ENCODE measurements around the gene CCSER1. TPM values are rescaled to one million over a fixed set of nuclear protein-coding genes. Genes with fewer than 3 reads are reported as not detected.

CCSER1 gene
- total RNA-seq, 6 donors from 2014 or later = 4.4 to 26.1 (median 13.8) TPM

GRCh38 chr4:90951037-90951436 is 823.8 kb downstream of the CCSER1 start:
- DNase-seq = peak in 1 of 2 donors; percentile 27

GRCh38 chr4:90958256-90958895 is 831.2 kb downstream of the CCSER1 start:
- no peaks in the 10 kb centered on the region for H3K4me1 ChIP-seq
- ATAC-seq (ENCODE audit: low FRiP score in 2 of 2) (no peak), DNase-seq (no peak)
- H3K27ac ChIP-seq = no peak overlapping the region
- H3K27me3 ChIP-seq = no peaks in the 10 kb centered on the region
- no peaks in the 10 kb centered on the region for H3K36me3 ChIP-seq
- no peaks in the 10 kb centered on the region for H3K9me3 ChIP-seq
- 42 to 64% methylated on average over 2 to 3 of the region's 3 CpGs for WGBS, 2 donors
- H3K4me3 ChIP-seq = no peak overlapping the region
- TF ChIP-seq EP300 (IDR thresholded peaks at IDR 0.05) (no peak), POLR2AphosphoS5 (IDR thresholded peaks at IDR 0.05) (no peak), POLR2A (IDR thresholded peaks at IDR 0.05) (no peak), CTCF (IDR thresholded peaks at IDR 0.05) (no peak)

More at GRCh38 chr4:90951037-90951436, 823.8 kb downstream of the CCSER1 start:
- Histone ChIP-seq H3K36me3 (no peaks in the 10 kb centered on the region), H3K9me3 (no peaks in the 10 kb centered on the region), H3K27me3 (no peaks in the 10 kb centered on the region), H3K4me3 (no peak overlapping the region), H3K4me1 (peaks cover 0 to 6% (median 0%) of the 10 kb centered on the region in 4 donors), H3K27ac (no peak overlapping the region)
- 55 to 63% methylated on average over 2 of the region's 2 CpGs for WGBS, 2 donors
- peak in 1 of 2 donors; percentile 29 for ATAC-seq (ENCODE audit: low FRiP score in 2 of 2)
- TF ChIP-seq POLR2A (IDR thresholded peaks at IDR 0.05) (no peak), CTCF (IDR thresholded peaks at IDR 0.05) (no peak), EP300 (IDR thresholded peaks at IDR 0.05) (no peak), POLR2AphosphoS5 (IDR thresholded peaks at IDR 0.05) (no peak)

GRCh38 chr4:90960433-90960832 is 833.2 kb downstream of the CCSER1 start:
- Histone ChIP-seq H3K4me3 (no peak overlapping the region), H3K36me3 (no peaks in the 10 kb centered on the region), H3K9me3 (no peaks in the 10 kb centered on the region), H3K27ac (no peak overlapping the region), H3K27me3 (no peaks in the 10 kb centered on the region), H3K4me1 (no peaks in the 10 kb centered on the region)
- ATAC-seq (ENCODE audit: low FRiP score in 2 of 2) (no peak), DNase-seq (no peak)
- TF ChIP-seq EP300 (IDR thresholded peaks at IDR 0.05) (no peak), POLR2A (IDR thresholded peaks at IDR 0.05) (no peak), CTCF (IDR thresholded peaks at IDR 0.05) (no peak), POLR2AphosphoS5 (IDR thresholded peaks at IDR 0.05) (no peak)
- WGBS, 2 donors = 85 to 94% methylated on average over 3 of the region's 3 CpGs

- Histone ChIP-seq H3K36me3 (no peaks in the 10 kb centered on the region), H3K4me1 (no peaks in the 10 kb centered on the region), H3K27me3 (no peaks in the 10 kb centered on the region), H3K9me3 (no peaks in the 10 kb centered on the region), H3K4me3 (no peak overlapping the region), H3K27ac (no peak overlapping the region)
- 98 to 100% methylated on average over 1 of the region's 1 CpG for WGBS, 2 donors
- TF ChIP-seq EP300 (IDR thresholded peaks at IDR 0.05) (no peak), POLR2A (IDR thresholded peaks at IDR 0.05) (no peak), CTCF (IDR thresholded peaks at IDR 0.05) (no peak), POLR2AphosphoS5 (IDR thresholded peaks at IDR 0.05) (no peak)
- no peak for ATAC-seq (ENCODE audit: low FRiP score in 2 of 2)
- no peak for DNase-seq
Observed at GRCh38 chr4:90960840-90961239, 833.6 kb downstream of the CCSER1 start.

GRCh38 chr4:90970021-90970420 is 842.8 kb downstream of the CCSER1 start:
- no peaks in the 10 kb centered on the region for H3K36me3 ChIP-seq
- H3K4me1 ChIP-seq = no peaks in the 10 kb centered on the region
- H3K27me3 ChIP-seq = no peaks in the 10 kb centered on the region
- TF ChIP-seq CTCF (IDR thresholded peaks at IDR 0.05) (no peak), EP300 (IDR thresholded peaks at IDR 0.05) (no peak), POLR2A (IDR thresholded peaks at IDR 0.05) (no peak), POLR2AphosphoS5 (IDR thresholded peaks at IDR 0.05) (no peak)
- no peak overlapping the region for H3K27ac ChIP-seq
- H3K4me3 ChIP-seq = no peak overlapping the region
- no peaks in the 10 kb centered on the region for H3K9me3 ChIP-seq
- WGBS, 2 donors = 75 to 83% methylated on average over 2 of the region's 2 CpGs
- DNase-seq (no peak), ATAC-seq (ENCODE audit: low FRiP score in 2 of 2) (no peak)

All from upper lobe of left lung (tissue), 6 donors.